HG03064 (cell line): Measurements from ENCODE around the gene SF3A2.

Experiments used
- ATAC-seq: cut with Tn5 transposase; IDR thresholded peaks from one replicate; pipeline ENCODE4 v1.9.1; 2021; ENCODE audit warnings: low read depth; ENCODE audit not compliant: unreplicated experiment

The SF3A2 gene

DNA sequence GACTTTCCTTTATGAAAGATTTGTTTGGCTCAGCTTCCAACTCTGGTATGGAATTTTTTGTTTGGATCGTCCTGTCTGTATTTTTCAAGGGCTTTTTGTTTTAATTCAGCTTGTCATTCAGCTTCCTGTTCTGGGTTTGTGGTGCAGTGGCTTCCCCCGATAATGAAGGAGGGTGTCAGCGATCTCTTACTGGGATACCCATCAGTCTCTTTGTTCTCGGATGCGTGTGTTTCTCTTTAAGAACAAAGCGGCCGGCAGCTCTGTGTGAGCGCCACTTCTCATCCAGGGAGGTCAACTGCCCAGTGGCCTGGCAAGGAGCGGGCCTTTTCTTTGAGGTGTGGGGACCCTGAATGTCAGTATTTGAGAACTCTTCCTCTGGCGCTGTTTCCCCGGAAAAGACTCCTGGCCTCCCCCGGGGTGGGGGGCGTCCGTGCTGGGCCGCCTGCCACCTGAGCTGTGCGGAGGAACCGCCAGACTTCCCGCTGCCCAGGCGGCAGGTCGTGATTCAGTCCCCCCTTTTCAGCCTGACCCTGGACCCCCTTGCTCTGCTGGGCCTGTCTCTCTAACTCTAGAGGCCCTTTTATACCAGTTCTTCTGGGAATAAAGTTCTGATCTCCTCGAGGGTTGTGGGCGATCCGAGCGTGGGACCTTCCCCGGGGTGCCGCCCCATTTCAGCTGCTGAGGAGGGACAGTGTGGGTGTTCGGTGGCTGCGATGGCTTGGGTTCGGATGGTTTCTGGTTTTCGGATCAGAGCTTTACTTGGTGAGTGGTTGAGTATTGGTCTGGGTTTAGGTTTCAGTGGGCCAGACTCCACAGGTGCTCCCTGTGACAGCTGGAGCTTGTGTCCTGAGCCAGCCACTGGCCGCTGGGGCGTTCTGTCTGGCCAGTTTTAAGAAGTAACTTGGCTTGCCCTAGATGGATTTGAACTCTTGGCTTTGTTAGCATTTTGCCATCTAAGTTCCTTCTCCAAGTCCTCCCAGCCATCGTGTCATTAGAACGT lies 3.4 kb downstream of the SF3A2 start:
- ATAC-seq, result no peak

DNA sequence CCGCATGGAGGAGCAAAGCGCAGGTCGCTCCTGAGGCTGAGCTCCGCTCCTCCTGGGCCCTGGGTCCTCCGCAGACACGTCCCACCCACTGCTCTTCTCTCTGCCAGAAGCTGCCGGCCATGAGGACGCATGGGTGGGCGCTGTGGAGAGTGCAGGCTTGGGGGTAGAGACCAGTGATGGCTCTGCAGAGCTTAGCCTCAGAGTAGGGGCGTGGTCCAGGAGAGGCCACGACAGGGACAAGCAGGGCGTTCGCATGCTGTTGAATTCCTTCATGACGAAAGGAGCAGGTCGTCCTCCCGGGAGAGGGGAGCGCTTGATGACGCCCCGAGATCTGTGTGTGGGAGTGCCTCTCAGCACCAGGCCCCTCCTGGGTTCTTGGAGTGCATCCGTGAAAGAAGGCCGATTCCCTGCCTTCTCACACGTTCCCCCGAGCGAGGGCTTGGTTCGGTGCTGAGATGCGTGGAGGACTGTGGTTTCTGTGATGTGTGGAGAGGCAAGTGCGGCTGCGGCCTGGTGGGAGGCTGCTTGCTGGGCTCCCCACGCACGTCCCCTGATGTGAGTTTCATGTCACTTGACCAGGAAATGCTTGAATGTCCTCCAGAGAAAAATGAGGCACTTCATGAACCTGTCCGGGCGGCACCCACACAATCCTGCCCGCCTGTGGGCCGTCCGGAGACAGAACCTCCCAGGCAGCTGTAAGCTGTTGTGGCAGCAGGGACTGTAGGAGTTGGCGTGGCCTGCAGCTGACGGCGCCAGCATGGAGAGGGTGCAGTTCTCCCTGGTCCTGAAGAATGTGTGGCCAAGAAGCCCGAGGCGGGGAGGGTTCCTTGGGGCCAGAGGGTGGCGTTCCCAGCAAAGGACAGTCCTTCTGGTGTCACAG lies 4.5 kb downstream of the SF3A2 start:
- no peak for ATAC-seq

DNA sequence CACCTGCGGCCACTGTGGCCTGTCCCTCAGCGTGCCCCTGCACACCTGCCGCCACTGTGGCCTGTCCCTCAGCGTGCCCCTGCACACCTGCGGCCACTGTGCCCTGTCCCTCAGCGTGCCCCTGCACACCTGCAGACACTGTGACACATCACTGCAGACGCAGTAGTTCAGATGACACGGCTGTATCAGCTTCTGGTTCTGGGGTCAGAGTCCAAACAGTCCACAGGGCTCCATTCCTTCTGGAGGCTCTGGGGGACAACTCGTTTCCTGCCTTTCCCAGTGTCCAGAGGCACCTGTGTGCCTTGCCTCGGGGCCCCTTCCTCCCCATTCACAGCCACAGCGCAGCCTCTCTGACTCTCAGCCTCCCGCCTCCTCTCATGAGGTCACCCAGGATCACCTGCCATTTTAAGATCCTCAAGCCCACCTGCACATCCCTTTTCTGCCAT lies 5.5 kb downstream of the SF3A2 start:
- ATAC-seq, result no peak

DNA sequence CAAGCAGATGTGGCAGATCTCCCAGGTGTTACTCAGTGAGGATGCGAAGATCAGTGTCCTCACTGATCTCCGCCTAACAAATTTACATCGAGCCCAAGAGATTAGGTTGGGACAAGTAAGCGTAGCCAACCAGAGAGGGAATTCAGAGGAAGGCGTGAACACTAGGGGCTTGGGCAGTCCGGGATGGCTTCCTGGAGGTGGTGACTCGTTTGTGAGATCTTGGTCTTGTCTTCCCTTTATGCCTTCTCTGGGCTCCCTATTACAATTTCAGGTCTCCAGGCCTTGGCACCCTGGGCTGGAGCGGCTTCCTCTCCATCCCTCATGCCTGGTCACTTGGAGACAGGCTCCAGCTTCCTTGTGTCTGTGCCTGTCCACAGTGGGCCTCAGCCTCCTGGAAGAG lies 6.2 kb downstream of the SF3A2 start:
- ATAC-seq, result no peak

DNA sequence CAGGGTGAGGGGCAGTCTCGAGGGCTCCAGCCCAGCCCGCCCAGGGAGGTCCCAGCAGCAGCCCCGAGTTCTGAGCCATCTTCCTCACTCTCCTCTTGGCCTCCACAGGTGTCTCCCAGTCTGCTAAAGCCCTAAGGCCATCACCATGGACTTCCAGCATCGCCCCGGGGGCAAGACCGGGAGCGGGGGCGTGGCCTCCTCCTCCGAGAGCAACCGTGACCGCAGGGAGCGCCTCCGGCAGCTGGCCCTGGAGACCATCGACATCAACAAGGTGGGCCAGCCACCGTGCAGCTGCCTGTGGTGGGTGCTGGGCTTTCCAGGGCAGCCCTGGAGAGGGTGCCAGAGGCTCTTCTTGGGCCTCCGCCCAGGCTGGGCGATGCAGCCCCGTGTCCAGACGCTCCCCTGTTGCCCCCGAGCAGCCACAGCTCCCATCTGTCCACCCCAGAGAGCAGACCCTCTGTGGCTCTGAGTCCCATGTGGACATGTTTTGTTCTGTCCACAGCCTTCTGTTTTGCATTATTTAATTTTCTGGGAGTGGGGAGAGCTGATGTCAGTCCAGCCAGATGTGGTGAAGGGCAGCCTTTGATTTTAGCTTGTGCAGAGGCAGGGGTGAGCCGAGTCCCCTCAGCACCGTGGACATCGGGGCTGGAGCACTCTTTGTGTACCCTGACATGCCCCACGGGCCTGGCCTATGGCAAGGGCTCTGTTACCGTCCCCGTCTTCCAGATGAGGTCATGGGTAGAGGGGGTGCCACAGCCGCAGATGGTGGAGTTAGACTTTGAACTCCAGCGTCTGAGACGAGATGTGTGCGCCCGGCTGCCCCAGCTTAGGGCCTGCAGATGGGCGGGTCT lies 6.9 kb downstream of the SF3A2 start:
- ATAC-seq, result no peak

DNA sequence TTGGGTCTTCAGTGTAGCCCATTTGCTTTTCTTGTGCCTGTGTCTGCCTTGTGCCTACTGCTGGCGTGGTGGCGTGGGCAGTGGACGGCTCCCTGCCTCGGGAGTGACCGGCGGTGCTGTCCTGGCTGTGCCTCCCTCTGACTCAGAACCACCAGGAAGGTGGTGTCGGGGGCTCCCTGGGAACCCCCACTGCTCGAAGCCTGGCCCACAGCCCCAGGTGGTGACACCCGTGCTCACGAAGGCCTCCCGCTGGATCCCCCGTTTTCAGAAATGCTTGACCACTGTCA lies 7.4 kb downstream of the SF3A2 start:
- ATAC-seq, result no peak

DNA sequence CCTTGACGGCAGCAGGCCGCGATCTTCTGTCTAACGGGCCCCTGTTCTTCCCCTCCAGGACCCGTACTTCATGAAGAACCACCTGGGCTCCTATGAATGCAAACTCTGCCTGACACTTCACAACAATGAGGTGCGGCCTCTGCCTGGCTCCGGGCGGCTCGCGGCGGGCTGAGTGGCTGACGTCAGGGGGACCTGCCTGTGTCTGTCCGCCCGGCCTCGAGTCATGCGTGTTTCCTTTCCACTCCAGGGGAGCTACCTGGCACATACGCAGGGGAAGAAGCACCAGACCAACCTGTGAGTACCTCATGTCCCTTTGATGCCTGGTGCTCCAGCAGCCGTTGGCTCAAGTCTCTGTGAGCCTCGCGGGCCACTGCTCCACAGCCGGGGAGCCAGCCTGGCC lies 7.9 kb downstream of the SF3A2 start:
- ATAC-seq, result no peak

DNA sequence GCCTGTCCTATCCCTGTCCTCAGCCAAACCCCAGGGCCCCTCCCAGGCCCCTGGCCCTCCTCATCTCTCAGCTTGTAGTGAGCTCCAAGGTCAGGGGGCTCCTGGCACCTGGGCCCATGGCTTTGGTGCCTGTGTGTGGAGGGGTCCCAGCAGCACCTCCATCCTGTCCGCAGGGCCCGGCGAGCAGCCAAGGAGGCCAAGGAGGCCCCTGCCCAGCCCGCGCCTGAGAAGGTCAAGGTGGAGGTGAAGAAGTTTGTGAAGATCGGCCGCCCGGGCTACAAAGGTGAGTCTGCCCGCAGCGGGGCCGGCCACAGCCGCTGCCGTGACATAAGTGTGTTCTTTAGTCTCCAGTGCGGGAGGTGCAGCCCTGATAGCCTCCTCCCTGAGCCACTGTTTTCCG lies 8.6 kb downstream of the SF3A2 start:
- no peak for ATAC-seq

DNA sequence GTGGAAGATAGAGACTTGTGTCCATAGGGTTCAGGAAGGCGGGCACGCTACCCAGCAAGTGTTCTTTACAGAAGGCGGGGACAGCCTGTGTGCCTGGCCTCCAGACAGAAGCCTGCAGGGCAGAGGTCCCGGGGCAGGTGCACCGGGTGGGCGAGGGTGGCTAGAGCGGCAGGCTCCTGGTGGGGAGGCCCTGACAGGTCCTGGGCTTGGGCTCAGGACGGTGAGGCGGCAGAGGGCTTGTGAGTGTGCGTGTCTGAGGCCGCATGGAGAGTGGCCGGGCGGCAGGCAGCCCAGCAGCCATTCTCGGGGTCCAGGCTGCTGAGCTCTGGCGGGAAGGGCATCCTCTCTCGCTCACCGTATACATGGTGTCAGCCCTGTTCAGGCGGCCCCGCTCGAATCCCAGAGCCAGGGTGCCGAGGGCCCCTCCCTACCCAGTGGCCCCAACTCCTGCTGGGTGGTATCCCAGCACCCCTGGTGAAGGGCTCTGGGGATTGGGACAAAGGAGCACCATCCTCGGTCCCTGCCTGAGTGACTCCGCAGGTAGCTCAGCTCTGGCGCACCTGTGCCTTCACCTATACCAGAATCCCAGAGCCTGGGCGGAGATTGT lies 9.5 kb downstream of the SF3A2 start:
- no peak for ATAC-seq

DNA sequence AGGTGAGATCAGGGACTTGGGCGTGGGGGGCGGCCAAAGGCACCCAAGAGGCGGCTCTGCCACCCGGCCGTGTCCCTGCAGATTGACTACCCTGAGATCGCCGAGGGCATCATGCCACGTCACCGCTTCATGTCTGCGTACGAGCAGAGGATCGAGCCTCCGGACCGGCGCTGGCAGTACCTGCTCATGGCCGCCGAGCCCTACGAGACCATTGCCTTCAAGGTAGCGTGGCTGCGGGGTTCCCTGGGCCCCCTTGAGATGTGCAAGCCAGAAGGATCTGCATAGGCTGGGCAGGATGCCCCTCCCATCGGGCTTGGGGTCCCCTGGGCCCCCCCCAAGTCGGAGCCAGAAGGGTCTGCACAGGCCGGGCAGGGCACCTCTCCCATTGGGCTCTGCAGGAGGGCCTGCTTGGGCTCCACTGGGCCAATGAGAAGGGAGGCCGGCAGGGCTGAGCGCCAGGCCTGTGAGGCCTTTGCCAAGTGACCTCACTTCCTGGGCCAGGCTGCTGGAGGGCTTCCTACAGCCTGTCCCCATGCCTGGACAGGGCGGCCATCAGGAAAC lies 10.3 kb downstream of the SF3A2 start:
- ATAC-seq, result no peak

DNA sequence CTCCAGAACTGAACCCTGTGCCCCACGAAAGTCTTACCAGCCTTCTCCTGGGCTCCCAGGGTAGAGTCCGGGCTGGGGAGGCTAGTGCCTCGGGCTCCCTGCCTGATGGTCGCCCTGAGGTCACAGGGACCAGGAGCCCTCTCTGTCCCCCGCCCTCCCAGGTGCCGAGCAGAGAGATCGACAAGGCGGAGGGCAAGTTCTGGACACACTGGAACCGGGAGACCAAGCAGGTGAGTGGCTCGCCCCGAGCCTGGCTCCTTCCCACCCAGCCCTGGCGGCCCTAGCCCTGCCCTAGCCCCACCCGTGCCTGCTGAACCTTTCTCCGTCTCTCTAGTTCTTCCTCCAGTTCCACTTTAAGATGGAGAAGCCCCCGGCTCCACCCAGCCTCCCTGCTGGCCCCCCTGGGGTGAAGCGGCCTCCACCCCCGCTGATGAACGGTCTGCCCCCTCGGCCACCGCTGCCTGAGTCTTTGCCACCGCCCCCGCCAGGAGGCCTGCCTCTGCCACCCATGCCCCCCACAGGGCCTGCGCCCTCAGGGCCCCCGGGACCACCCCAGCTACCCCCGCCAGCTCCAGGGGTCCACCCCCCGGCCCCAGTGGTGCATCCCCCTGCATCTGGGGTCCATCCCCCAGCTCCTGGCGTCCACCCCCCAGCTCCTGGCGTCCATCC lies 10.9 kb downstream of the SF3A2 start:
- ATAC-seq, result no peak

DNA sequence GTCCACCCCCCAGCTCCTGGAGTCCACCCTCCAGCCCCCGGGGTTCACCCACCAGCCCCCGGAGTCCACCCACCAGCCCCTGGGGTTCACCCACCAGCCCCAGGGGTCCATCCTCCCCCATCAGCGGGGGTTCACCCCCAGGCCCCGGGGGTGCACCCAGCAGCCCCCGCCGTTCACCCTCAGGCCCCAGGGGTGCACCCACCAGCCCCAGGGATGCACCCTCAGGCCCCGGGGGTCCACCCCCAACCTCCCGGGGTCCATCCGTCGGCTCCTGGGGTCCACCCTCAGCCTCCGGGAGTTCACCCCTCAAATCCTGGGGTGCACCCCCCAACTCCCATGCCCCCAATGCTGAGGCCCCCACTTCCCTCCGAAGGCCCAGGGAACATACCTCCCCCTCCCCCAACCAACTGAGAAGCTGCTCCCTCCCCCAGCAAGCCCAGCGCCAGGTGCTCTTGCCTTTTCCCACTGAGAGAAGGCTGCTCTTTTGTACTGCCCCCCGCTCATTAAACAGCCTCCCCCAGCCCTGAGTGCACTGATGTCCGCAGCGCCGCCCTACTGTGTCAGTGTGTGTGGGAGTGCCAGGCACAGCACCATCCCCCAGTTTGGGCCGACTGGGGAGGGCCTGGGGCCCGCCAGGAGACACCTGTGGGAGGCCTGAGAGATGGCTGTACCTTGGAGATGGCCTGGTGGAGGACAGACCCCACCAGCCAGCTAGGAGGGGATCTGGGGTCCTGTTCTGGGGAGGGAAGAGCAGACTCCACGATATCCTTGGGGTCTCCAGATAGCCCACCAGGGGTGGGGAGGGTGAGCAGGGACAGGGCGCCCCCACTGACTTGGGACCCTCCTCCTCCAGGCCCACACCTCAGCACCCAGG lies 11.7 kb downstream of the SF3A2 start:
- no peak for ATAC-seq

DNA sequence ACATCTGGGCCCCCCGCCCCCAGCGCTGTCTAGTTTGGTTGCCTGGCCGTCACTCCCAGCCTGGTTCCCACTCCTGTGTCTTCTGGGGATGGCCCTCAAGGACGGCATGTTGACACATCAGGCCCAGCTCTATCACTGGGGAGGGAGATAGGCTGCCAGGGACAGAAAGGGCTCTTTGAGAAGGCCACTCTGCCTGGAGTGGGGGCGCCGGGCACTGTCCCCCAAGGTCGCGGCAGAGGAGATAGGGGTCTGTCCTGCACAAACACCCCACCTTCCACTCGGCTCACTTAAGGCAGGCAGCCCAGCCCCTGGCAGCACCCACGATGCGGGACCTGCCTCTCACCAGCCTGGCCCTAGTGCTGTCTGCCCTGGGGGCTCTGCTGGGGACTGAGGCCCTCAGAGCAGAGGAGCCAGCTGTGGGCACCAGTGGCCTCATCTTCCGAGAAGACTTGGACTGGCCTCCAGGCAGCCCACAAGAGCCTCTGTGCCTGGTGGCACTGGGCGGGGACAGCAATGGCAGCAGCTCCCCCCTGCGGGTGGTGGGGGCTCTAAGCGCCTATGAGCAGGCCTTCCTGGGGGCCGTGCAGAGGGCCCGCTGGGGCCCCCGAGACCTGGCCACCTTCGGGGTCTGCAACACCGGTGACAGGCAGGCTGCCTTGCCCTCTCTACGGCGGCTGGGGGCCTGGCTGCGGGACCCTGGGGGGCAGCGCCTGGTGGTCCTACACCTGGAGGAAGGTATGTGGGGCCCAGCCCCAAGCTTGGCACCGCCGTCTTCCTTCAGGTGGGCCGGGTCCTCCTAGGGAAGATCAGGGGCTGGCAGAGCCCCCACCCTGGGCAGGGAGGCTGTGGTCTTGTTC lies 12.6 kb downstream of the SF3A2 start, which contains the start of gene AMH:
Gene AMH, plus strand, starts transcription at position 314 of the 857 bp plus-strand sequence. Its CDS starts 10 bp downstream, at position 324.
- no peak for ATAC-seq

DNA sequence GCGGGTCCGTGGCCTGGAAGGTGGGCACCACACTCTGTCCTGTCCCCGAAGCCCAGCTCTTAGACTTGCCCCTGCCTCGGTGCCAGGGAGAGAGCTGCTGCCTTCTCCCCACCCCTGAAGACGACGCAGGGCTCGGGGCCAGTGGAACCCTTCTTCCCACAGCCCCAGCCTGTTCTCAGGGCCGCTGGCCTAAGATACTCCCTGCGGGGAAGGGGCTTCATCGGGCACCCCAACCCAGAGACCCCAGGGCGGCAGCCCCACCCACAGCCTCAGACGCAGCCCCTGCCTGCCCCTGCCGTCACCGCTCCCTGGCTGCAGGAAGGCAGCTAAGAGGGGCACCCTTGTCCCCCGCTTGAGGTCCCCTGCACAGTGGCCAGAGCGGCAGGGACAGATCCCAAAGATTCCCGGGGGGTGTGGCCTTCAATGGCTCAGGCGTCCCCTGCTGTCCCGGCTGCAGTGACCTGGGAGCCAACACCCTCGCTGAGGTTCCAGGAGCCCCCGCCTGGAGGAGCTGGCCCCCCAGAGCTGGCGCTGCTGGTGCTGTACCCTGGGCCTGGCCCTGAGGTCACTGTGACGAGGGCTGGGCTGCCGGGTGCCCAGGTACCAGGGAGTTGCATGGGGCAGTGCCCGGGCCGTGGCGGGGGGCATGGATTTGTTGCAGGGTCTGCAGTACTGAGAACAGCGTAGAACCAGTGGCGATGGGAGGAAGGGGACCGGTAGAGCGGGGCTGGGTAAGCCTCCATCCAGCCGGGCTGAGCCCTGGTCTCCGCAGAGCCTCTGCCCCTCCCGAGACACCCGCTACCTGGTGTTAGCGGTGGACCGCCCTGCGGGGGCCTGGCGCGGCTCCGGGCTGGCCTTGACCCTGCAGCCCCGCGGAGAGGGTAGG lies 13.5 kb downstream of the SF3A2 start:
- no peak for ATAC-seq

DNA sequence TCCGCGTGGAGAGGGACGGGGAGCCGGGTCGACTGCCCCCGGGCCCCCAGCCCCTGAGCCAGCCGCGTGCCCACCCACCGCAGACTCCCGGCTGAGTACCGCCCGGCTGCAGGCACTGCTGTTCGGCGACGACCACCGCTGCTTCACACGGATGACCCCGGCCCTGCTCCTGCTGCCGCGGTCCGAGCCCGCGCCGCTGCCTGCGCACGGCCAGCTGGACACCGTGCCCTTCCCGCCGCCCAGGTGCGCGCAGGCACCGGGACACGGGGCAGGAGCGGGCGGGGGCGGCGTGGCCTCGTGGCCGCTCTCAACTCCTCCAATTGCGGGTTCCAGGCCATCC lies 14.1 kb downstream of the SF3A2 start:
- no peak for ATAC-seq
